AG10803 (cell line): ENCODE measurements around the gene HBZ.

Experiments used
- DNase-seq: peaks from one replicate; pipeline ENCODE4 v3.0.0; 2010; ENCODE audit warnings: low read depth
- H3K4me3 ChIP-seq: 2 replicates; pipeline ENCODE4 v1.5.1; 2011; ENCODE audit warnings: mild to moderate bottlenecking, low read length, control low read depth
- CTCF ChIP-seq: conservative IDR thresholded peaks from 2 replicates; pipeline ENCODE4 v1.5.1; 2011; ENCODE audit warnings: mild to moderate bottlenecking, low read length, control low read depth, inconsistent platforms

Gene HBZ

GRCh38 chr16:187330-187729 is 34.9 kb downstream of the HBZ start:
- no peak for DNase-seq
- no peak for TF ChIP-seq CTCF
- H3K4me3 ChIP-seq, result no peak overlapping the region

- H3K4me3 ChIP-seq, result no peak overlapping the region
- no peak for DNase-seq
Measured at GRCh38 chr16:188674-189073, 36.2 kb downstream of the HBZ start.

GRCh38 chr16:189604-190186 is 37.3 kb downstream of the HBZ start:
- DNase-seq, result no peak
- no peak overlapping the region for H3K4me3 ChIP-seq

More at GRCh38 chr16:188674-189073, 36.2 kb downstream of the HBZ start:
- TF ChIP-seq CTCF, result no peak

GRCh38 chr16:191831-192230 is 39.4 kb downstream of the HBZ start:
- TF ChIP-seq CTCF, result no peak
- H3K4me3 ChIP-seq, result no peak overlapping the region
- DNase-seq, result no peak

More at GRCh38 chr16:189604-190186, 37.3 kb downstream of the HBZ start:
- no peak for TF ChIP-seq CTCF

- no peak overlapping the region for H3K4me3 ChIP-seq
- TF ChIP-seq CTCF, result no peak
- no peak for DNase-seq
Measured at GRCh38 chr16:192686-193085, 40.2 kb downstream of the HBZ start.

- TF ChIP-seq CTCF, result no peak
- DNase-seq, result no peak
- no peak overlapping the region for H3K4me3 ChIP-seq
Measured at GRCh38 chr16:193441-193840, 41.0 kb downstream of the HBZ start.

GRCh38 chr16:194516-194915 is 42.1 kb downstream of the HBZ start:
- no peak for DNase-seq
- no peak overlapping the region for H3K4me3 ChIP-seq
- no peak for TF ChIP-seq CTCF
